Measurements from ENCODE around the gene SLC37A1. TPM values are rescaled to one million over a fixed set of nuclear protein-coding genes. Genes with fewer than 3 reads are reported as not detected.

SLC37A1 gene
- total RNA-seq, 1 donor from 2014 or later, result 24.8 TPM

DNA sequence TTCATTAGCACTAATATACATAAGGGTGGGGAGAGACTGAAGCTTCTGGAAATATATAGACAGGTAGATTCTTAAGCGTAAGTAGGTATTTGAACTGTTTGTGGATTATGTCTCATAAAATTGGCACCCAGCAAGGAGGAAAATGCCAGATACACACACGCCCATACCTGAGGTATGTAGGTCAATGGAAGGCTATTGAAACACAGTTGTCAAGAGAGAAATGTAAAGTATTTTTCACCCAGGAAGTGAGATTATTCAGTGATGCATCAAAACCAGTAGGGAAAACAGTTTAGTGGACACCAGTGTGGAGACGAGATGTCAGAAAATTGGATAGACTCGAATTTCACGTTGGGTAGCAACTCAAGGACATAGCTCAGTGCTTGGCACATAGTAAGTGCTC lies 12.9 kb upstream of the SLC37A1 start:
- Mint-ChIP-seq H3K9me3 (no peaks in the 10 kb centered on the region), H3K4me1 (ENCODE audit: unreplicated experiment) (peaks cover 9% of the 10 kb centered on the region), H3K27ac (peak overlapping the region; percentile 71), H3K4me3 (no peak overlapping the region), H3K27me3 (no peaks in the 10 kb centered on the region), H3K36me3 (no peaks in the 10 kb centered on the region)
- TF ChIP-seq, protein P1, sequence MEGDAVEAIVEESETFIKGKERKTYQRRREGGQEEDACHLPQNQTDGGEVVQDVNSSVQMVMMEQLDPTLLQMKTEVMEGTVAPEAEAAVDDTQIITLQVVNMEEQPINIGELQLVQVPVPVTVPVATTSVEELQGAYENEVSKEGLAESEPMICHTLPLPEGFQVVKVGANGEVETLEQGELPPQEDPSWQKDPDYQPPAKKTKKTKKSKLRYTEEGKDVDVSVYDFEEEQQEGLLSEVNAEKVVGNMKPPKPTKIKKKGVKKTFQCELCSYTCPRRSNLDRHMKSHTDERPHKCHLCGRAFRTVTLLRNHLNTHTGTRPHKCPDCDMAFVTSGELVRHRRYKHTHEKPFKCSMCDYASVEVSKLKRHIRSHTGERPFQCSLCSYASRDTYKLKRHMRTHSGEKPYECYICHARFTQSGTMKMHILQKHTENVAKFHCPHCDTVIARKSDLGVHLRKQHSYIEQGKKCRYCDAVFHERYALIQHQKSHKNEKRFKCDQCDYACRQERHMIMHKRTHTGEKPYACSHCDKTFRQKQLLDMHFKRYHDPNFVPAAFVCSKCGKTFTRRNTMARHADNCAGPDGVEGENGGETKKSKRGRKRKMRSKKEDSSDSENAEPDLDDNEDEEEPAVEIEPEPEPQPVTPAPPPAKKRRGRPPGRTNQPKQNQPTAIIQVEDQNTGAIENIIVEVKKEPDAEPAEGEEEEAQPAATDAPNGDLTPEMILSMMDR (conservative IDR thresholded peaks at IDR 0.05), result no peak
- no peak for DNase-seq (ENCODE audit: extremely low spot score, unreplicated experiment)

DNA sequence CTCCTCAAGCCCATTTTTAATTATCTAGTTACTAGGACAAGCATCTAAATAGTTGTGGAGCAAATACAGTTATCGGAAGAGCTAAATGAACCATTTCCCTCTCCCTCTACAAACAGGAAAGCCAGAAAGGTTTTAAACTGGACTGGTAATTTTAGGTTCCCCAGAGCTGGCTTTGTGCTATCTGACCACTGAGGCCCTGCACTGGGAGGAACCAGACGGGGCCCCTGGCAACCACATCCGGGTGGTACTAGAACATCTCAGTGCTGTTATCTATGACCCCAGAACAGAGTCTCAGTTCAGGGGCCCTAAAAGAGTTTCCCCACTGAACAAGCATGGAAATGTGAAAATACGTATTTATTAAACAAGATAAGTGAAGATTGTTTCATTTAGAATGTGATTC lies 9.9 kb upstream of the SLC37A1 start:
- Mint-ChIP-seq H3K27me3 (no peaks in the 10 kb centered on the region), H3K36me3 (no peaks in the 10 kb centered on the region), H3K27ac (no peak overlapping the region), H3K9me3 (no peaks in the 10 kb centered on the region), H3K4me3 (no peak overlapping the region), H3K4me1 (ENCODE audit: unreplicated experiment) (no peaks in the 10 kb centered on the region)
- DNase-seq (ENCODE audit: extremely low spot score, unreplicated experiment), result peak; percentile 29
- TF ChIP-seq, protein P1 (conservative IDR thresholded peaks at IDR 0.05), result no peak

DNA sequence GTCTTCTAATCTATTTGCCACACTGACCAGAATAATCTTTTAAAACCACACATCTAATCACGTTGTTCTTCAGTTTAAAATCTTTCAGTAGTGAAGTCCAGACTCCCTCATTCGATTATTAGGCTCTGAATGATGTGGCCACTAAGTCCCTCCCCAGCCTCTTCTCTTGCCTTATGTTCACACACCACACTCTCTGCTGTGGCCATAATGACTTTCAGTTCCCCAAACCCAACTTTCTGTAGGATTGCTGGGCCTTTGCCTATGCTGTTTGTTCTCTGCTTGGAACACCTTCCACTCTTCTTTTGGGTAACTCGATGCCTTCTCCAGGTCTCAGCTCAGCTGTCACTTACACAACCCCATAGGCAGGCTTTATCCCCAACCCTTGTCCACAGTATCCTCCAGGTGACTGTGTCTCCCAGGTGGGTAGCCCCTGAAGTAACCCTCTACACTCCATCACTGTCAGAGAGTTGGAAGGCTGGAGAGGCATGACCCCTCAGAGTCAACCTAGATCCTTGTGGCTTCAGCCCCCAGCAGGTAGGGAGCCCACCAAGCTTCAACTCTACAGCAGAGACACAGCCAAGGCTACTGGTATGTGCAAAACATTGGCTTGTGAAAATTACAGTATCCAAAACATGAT lies 8.4 kb upstream of the SLC37A1 start:
- no peaks in the 10 kb centered on the region for H3K36me3 Mint-ChIP-seq
- no peak overlapping the region for H3K4me3 Mint-ChIP-seq
- TF ChIP-seq, protein P1 (conservative IDR thresholded peaks at IDR 0.05), result no peak
- peaks cover 8% of the 10 kb centered on the region for H3K4me1 Mint-ChIP-seq (ENCODE audit: unreplicated experiment)
- no peak overlapping the region for H3K27ac Mint-ChIP-seq
- H3K9me3 Mint-ChIP-seq, result no peaks in the 10 kb centered on the region
- no peaks in the 10 kb centered on the region for H3K27me3 Mint-ChIP-seq
- DNase-seq (ENCODE audit: extremely low spot score, unreplicated experiment), result no peak

GRCh38 chr21:42507418-42507817 lies 6.2 kb upstream of the SLC37A1 start:
- Mint-ChIP-seq H3K27ac (no peak overlapping the region), H3K4me1 (ENCODE audit: unreplicated experiment) (peaks cover 12% of the 10 kb centered on the region), H3K27me3 (no peaks in the 10 kb centered on the region), H3K9me3 (no peaks in the 10 kb centered on the region), H3K36me3 (no peaks in the 10 kb centered on the region), H3K4me3 (no peak overlapping the region)
- TF ChIP-seq, protein P1 (conservative IDR thresholded peaks at IDR 0.05), result no peak
- no peak for DNase-seq (ENCODE audit: extremely low spot score, unreplicated experiment)

GRCh38 chr21:42508371-42508770 lies 5.3 kb upstream of the SLC37A1 start:
- Mint-ChIP-seq H3K27me3 (no peaks in the 10 kb centered on the region), H3K4me3 (no peak overlapping the region), H3K27ac (peak overlapping the region; percentile 22), H3K36me3 (no peaks in the 10 kb centered on the region), H3K4me1 (ENCODE audit: unreplicated experiment) (peaks cover 16% of the 10 kb centered on the region), H3K9me3 (no peaks in the 10 kb centered on the region)
- TF ChIP-seq, protein P1 (conservative IDR thresholded peaks at IDR 0.05), result no peak
- DNase-seq (ENCODE audit: extremely low spot score, unreplicated experiment), result no peak

Data from type B pancreatic cell (in vitro differentiated cells).